ENCODE results near the gene LRRC17. TPM values are rescaled to one million over a fixed set of nuclear protein-coding genes. Genes with fewer than 3 reads are reported as not detected.

Gene LRRC17
- total and polyA plus RNA-seq, 9 of the 15 experiments (the other 6 are each of a cell fraction or from before 2014, with no cell fraction given), result 0.03 to 0.18 (median 0.12) TPM; not detected in 5

- no peak for TF ChIP-seq ELK3 (CRISPR knock-in tag; IDR thresholded peaks at IDR 0.05)
- no peak for TF ChIP-seq ZBTB12 (CRISPR knock-in tag; IDR thresholded peaks at IDR 0.05)
- TF ChIP-seq ZSCAN32 (CRISPR knock-in tag; IDR thresholded peaks at IDR 0.05), result no peak
- no peak for TF ChIP-seq ZNF133 (CRISPR knock-in tag; IDR thresholded peaks at IDR 0.05)
- TF ChIP-seq TGIF2 (CRISPR knock-in tag; IDR thresholded peaks at IDR 0.05), result no peak
- no peak for TF ChIP-seq ZEB2 (IDR thresholded peaks at IDR 0.05)
- TF ChIP-seq E4F1 (CRISPR knock-in tag; IDR thresholded peaks at IDR 0.05; ENCODE audit: borderline replicate concordance), result no peak
- TF ChIP-seq POLR2H (tag; IDR thresholded peaks at IDR 0.05; ENCODE audit: low read depth), result peak; percentile 30; the same call in 1 of the 2 replicates
- TF ChIP-seq PPARD (CRISPR knock-in tag; IDR thresholded peaks at IDR 0.05), result no peak
- no peak for TF ChIP-seq ZNF780A (CRISPR knock-in tag; IDR thresholded peaks at IDR 0.05)
- no peak for TF ChIP-seq ETS2 (tag; IDR thresholded peaks at IDR 0.05; ENCODE audit: borderline replicate concordance, poor library complexity, severe bottlenecking)
- TF ChIP-seq USF2 (CRISPR knock-in tag; IDR thresholded peaks at IDR 0.05), result no peak
- TF ChIP-seq ARID3A (IDR thresholded peaks at IDR 0.05; ENCODE audit: borderline replicate concordance, low read depth, low read length), result no peak
- no peak for TF ChIP-seq NR1H2 (CRISPR knock-in tag; IDR thresholded peaks at IDR 0.05)
- no peak for TF ChIP-seq SIX5 (IDR thresholded peaks at IDR 0.05; ENCODE audit: borderline replicate concordance in 1 of 2, insufficient read depth in 1 of 2, low read depth in 1 of 2, low read length in 2 of 2)
- TF ChIP-seq PRPF4 (IDR thresholded peaks at IDR 0.05; ENCODE audit: insufficient read depth, low read depth, low read length, poor library complexity, severe bottlenecking), result no peak
- no peak for TF ChIP-seq GTF2F1 (IDR thresholded peaks at IDR 0.05; ENCODE audit: low read depth, low read length)
- no peak for TF ChIP-seq GTF2E2 (tag; IDR thresholded peaks at IDR 0.05)
- no peak for TF ChIP-seq HNRNPK (IDR thresholded peaks at IDR 0.05; ENCODE audit: low read depth, low read length, poor library complexity, severe bottlenecking)
Observed at GRCh38 chr7:102892631-102893278, 20.0 kb upstream of the LRRC17 start (continued).
